ENCODE measurements around the gene CFAP97. TPM values are rescaled to one million over a fixed set of nuclear protein-coding genes. Genes with fewer than 3 reads are reported as not detected.

The CFAP97 gene
- total and polyA plus RNA-seq, 2 experiments from 2014 or later = 46.3 to 50.8 TPM

DNA sequence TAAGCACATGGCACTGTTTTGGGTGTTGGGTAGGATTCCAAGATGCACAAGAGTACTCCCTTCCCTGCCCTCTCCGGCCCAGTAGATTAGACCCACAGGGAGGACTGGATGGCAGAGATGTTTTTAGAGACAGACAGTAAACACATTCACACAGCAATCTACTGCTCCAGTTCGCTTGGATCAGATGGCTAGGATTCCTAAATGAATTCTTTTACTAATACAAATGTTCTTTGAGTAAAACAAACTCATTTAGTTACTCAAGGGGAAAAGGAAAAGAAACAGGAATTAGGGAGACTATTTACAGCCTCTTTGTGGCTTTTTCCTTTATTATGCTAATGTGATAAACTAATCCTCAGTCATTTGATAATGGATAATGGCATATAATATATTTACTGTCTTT lies 11.5 kb upstream of the CFAP97 start:
- H3K4me2 ChIP-seq (ENCODE audit: unreplicated experiment) = peak overlapping the region; percentile 56
- no peaks in the 10 kb centered on the region for H4K20me1 ChIP-seq (ENCODE audit: insufficient read depth)
- 7 to 12% methylated on average over 2 of the region's 2 CpGs for WGBS, 2 experiments (ENCODE audit: low coverage in 1 of 2, low lambda C conversion rate in 2 of 2, missing lambda C conversion rate in 2 of 2)
- peak; percentile 54 for DNase-seq
- H3F3A ChIP-seq (ENCODE audit: insufficient read depth) = peaks cover 27% of the 10 kb centered on the region
- TF ChIP-seq EZH2 (IDR thresholded peaks at IDR 0.05; ENCODE audit: insufficient read depth, poor library complexity, severe bottlenecking) = no peak
- TF ChIP-seq EZH2phosphoT487 (IDR thresholded peaks at IDR 0.05; ENCODE audit: insufficient read depth, low read depth) = no peak
- H3K27ac ChIP-seq = peak overlapping the region; percentile 58
- peaks cover 36% of the 10 kb centered on the region for H3K4me1 ChIP-seq (ENCODE audit: insufficient read depth)
- H3K79me2 ChIP-seq (ENCODE audit: insufficient read depth) = peaks cover 100% of the 10 kb centered on the region
- no peaks in the 10 kb centered on the region for H3K9me2 ChIP-seq (ENCODE audit: insufficient read depth)
- in situ Hi-C loops (cut with MboI) = no loop called here
- no peaks in the 10 kb centered on the region for H3K27me3 ChIP-seq (replicated peaks; ENCODE audit: insufficient read depth)
- H2AFZ ChIP-seq = peak overlapping the region; percentile 67
- H3K4me3 ChIP-seq = peak overlapping the region; percentile 55
- peak overlapping the region; percentile 52 for H3K9ac ChIP-seq
- no peaks in the 10 kb centered on the region for H3K9me3 ChIP-seq (ENCODE audit: low read depth)
- no peaks in the 10 kb centered on the region for H3K36me3 ChIP-seq (ENCODE audit: low read depth)

DNA sequence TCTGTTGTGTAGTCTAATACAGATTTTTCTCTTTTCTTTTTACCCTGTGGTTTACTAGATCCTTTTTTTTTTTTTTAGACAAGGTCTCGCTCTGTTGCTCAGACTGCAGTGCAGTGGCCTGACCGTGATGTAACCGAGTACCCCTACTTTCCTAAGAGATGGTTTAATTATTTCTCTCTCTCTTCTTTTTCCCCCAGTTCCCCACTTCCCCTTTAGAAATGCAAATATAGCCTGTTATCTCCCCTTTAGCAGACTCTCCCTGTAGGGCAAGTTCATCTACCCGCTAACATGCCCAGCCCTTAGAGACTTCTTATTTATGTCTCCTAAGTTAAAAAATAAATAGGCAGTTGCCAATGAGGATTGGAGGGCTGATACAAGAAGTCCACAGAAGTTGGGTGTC lies 10.1 kb upstream of the CFAP97 start:
- no peak for DNase-seq
- H3K9me2 ChIP-seq (ENCODE audit: insufficient read depth) = no peaks in the 10 kb centered on the region
- H3F3A ChIP-seq (ENCODE audit: insufficient read depth) = peaks cover 16% of the 10 kb centered on the region
- H3K36me3 ChIP-seq (ENCODE audit: low read depth) = no peaks in the 10 kb centered on the region
- no peak overlapping the region for H3K9ac ChIP-seq
- H3K79me2 ChIP-seq (ENCODE audit: insufficient read depth) = peaks cover 87% of the 10 kb centered on the region
- no peak overlapping the region for H3K4me2 ChIP-seq (ENCODE audit: unreplicated experiment)
- no peak overlapping the region for H2AFZ ChIP-seq
- H3K9me3 ChIP-seq (ENCODE audit: low read depth) = no peaks in the 10 kb centered on the region
- no peaks in the 10 kb centered on the region for H4K20me1 ChIP-seq (ENCODE audit: insufficient read depth)
- TF ChIP-seq EZH2 (IDR thresholded peaks at IDR 0.05; ENCODE audit: insufficient read depth, poor library complexity, severe bottlenecking) (no peak), EZH2phosphoT487 (IDR thresholded peaks at IDR 0.05; ENCODE audit: insufficient read depth, low read depth) (no peak)
- no peaks in the 10 kb centered on the region for H3K27me3 ChIP-seq (replicated peaks; ENCODE audit: insufficient read depth)
- 100% methylated on average over 4 of the region's 4 CpGs for WGBS, 2 experiments (ENCODE audit: low coverage in 1 of 2, low lambda C conversion rate in 2 of 2, missing lambda C conversion rate in 2 of 2)
- in situ Hi-C loops (cut with MboI) = no loop called here
- H3K27ac ChIP-seq = no peak overlapping the region
- H3K4me1 ChIP-seq (ENCODE audit: insufficient read depth) = peaks cover 24% of the 10 kb centered on the region
- no peak overlapping the region for H3K4me3 ChIP-seq

DNA sequence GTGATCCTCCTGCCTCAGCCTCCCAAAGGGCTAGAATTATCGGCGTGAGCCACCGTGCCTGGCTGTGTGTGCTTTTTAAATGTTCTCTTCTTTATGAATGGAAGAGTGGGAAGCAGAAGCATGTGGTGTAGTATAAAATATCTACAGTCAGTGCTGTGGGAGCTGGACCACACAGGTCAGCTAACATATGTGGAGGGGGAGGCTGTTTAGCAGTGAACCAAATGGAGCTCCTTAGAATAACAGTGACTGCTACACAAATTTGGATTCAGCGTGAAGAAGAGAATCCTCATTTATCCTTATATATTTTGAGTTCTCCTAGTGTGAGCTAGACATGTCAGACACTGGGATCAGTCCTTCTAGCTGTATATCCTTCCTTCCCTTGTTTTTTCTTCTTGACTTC lies 8.8 kb upstream of the CFAP97 start:
- H3K27ac ChIP-seq = no peak overlapping the region
- H3F3A ChIP-seq (ENCODE audit: insufficient read depth) = peaks cover 14% of the 10 kb centered on the region
- peaks cover 74% of the 10 kb centered on the region for H3K79me2 ChIP-seq (ENCODE audit: insufficient read depth)
- no peak overlapping the region for H3K9ac ChIP-seq
- no peaks in the 10 kb centered on the region for H3K27me3 ChIP-seq (replicated peaks; ENCODE audit: insufficient read depth)
- in situ Hi-C loops (cut with MboI) = no loop called here
- H3K9me2 ChIP-seq (ENCODE audit: insufficient read depth) = no peaks in the 10 kb centered on the region
- DNase-seq = no peak
- no peaks in the 10 kb centered on the region for H3K9me3 ChIP-seq (ENCODE audit: low read depth)
- H3K4me2 ChIP-seq (ENCODE audit: unreplicated experiment) = no peak overlapping the region
- no peaks in the 10 kb centered on the region for H4K20me1 ChIP-seq (ENCODE audit: insufficient read depth)
- 95 to 97% methylated on average over 4 of the region's 4 CpGs for WGBS, 2 experiments (ENCODE audit: low coverage in 1 of 2, low lambda C conversion rate in 2 of 2, missing lambda C conversion rate in 2 of 2)
- no peaks in the 10 kb centered on the region for H3K36me3 ChIP-seq (ENCODE audit: low read depth)
- H3K4me1 ChIP-seq (ENCODE audit: insufficient read depth) = peaks cover 24% of the 10 kb centered on the region
- no peak overlapping the region for H3K4me3 ChIP-seq
- TF ChIP-seq EZH2phosphoT487 (IDR thresholded peaks at IDR 0.05; ENCODE audit: insufficient read depth, low read depth) (no peak), EZH2 (IDR thresholded peaks at IDR 0.05; ENCODE audit: insufficient read depth, poor library complexity, severe bottlenecking) (no peak)
- no peak overlapping the region for H2AFZ ChIP-seq

DNA sequence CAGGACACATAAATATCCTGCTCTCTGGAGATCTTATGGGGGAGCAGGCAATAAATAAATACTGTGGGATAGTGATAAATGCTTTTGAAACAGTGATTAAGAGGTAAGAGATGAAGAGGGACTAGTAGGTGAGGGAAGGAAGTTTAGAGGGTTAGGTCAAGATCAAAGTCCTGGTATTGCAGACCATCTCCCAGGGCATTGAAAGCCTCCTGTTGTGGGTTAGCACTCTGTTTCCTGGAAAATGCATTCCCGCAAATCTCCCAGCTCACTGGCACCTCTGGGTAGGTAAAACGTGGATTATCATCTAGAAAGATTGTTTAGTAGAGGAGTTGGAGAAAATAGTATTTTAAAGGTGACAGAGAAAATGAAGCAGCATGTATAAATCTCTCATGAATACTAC lies 7.8 kb upstream of the CFAP97 start:
- no peaks in the 10 kb centered on the region for H4K20me1 ChIP-seq (ENCODE audit: insufficient read depth)
- no peaks in the 10 kb centered on the region for H3K9me3 ChIP-seq (ENCODE audit: low read depth)
- WGBS, 2 experiments (ENCODE audit: low coverage in 1 of 2, low lambda C conversion rate in 2 of 2, missing lambda C conversion rate in 2 of 2) = 82 to 83% methylated on average over 2 of the region's 2 CpGs
- no peak overlapping the region for H2AFZ ChIP-seq
- no peaks in the 10 kb centered on the region for H3K27me3 ChIP-seq (replicated peaks; ENCODE audit: insufficient read depth)
- peak overlapping the region; percentile 99 for H3K4me3 ChIP-seq
- H3K27ac ChIP-seq = no peak overlapping the region
- H3K79me2 ChIP-seq (ENCODE audit: insufficient read depth) = peaks cover 64% of the 10 kb centered on the region
- H3K9me2 ChIP-seq (ENCODE audit: insufficient read depth) = no peaks in the 10 kb centered on the region
- peak overlapping the region; percentile 96 for H3K4me2 ChIP-seq (ENCODE audit: unreplicated experiment)
- DNase-seq = no peak
- H3F3A ChIP-seq (ENCODE audit: insufficient read depth) = peaks cover 14% of the 10 kb centered on the region
- peaks cover 24% of the 10 kb centered on the region for H3K4me1 ChIP-seq (ENCODE audit: insufficient read depth)
- in situ Hi-C loops (cut with MboI) = no loop called here
- TF ChIP-seq EZH2phosphoT487 (IDR thresholded peaks at IDR 0.05; ENCODE audit: insufficient read depth, low read depth) = no peak
- TF ChIP-seq EZH2 (IDR thresholded peaks at IDR 0.05; ENCODE audit: insufficient read depth, poor library complexity, severe bottlenecking) = no peak
- no peaks in the 10 kb centered on the region for H3K36me3 ChIP-seq (ENCODE audit: low read depth)
- 0 out of 2 replicates have a peak overlapping the region, but pooled peaks have one; percentile 90 for H3K9ac ChIP-seq

DNA sequence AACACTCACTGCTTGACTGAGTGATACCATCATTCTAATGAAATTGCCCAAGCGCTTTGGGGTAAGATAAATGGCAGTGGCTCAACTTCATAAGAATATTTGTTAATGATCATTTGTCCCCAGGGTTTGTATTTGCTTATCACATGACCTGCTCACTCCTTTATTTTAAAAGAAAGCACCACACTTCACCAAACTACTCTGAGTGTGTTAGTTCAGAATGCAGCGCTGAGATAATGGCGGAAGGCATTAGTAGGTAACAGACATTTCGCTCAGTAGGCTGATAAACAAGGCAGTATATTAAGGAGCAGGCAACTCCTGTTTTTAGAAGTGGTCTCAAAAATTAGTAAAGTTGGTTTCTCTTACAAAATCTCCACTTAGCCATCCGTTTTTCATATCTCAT lies 7.2 kb upstream of the CFAP97 start:
- Histone ChIP-seq H3K4me1 (ENCODE audit: insufficient read depth) (peaks cover 21% of the 10 kb centered on the region), H3K27ac (peak overlapping the region; percentile 82), H3K9me3 (ENCODE audit: low read depth) (no peaks in the 10 kb centered on the region), H3K9ac (peak overlapping the region; percentile 90), H3K36me3 (ENCODE audit: low read depth) (no peaks in the 10 kb centered on the region), H3K4me3 (peak overlapping the region; percentile 99), H4K20me1 (ENCODE audit: insufficient read depth) (no peaks in the 10 kb centered on the region), H3K79me2 (ENCODE audit: insufficient read depth) (peaks cover 60% of the 10 kb centered on the region), H3K9me2 (ENCODE audit: insufficient read depth) (no peaks in the 10 kb centered on the region), H3K27me3 (replicated peaks; ENCODE audit: insufficient read depth) (no peaks in the 10 kb centered on the region), H3F3A (ENCODE audit: insufficient read depth) (peaks cover 14% of the 10 kb centered on the region), H3K4me2 (ENCODE audit: unreplicated experiment) (peak overlapping the region; percentile 96), H2AFZ (peak overlapping the region; percentile 88)
- TF ChIP-seq EZH2phosphoT487 (IDR thresholded peaks at IDR 0.05; ENCODE audit: insufficient read depth, low read depth) (no peak), EZH2 (IDR thresholded peaks at IDR 0.05; ENCODE audit: insufficient read depth, poor library complexity, severe bottlenecking) (no peak)
- 85 to 87% methylated on average over 5 of the region's 5 CpGs for WGBS, 2 experiments (ENCODE audit: low coverage in 1 of 2, low lambda C conversion rate in 2 of 2, missing lambda C conversion rate in 2 of 2)
- no peak for DNase-seq
- in situ Hi-C loops (cut with MboI) = no loop called here

All from GM23248 (cell line).